HepG2 (cell line): ENCODE measurements around the gene ATG16L2. TPM values are rescaled to one million over a fixed set of nuclear protein-coding genes. Genes with fewer than 3 reads are reported as not detected.

Source experiments
- ATAC-seq: fragments of 200-7000 bp; cut with Tn5 transposase; 3 replicates; pipeline ENCODE4 v1.9.1; 2020; ENCODE audit warnings: mild to moderate bottlenecking, moderate library complexity
- BruUV-seq: library from RNA; stranded (reverse); fragments of 400-500 nt; replicated peaks from 2 replicates; lab custom pipeline; 2021; lab: Mats Ljungman, UMichigan
- CTCF ChIA-PET: fragments of 300-600 bp; formaldehyde crosslinking; extraction: SDS; loops from one replicate; lab custom pipeline; 2021; ENCODE audit warnings: low total read pairs, inconsistent platforms, low intra/inter-chr PET ratio; lab: Yijun Ruan, JAX
- POLR2A ChIA-PET: fragments of 350-600 bp; sonication (Branson Sonifier 250); formaldehyde crosslinking; loops from one replicate; lab custom pipeline; 2020; ENCODE audit warnings: antibody characterized with exemption, inconsistent platforms; lab: Yijun Ruan, JAX
- DNase-seq: peaks from one replicate; pipeline ENCODE4 v3.0.0-alpha.2; 2015; ENCODE audit warnings: low spot score
- FAIRE-seq: peaks from 3 replicates; lab custom pipeline; 2011; peaks lifted over from hg19 to GRCh38; lab: Jason Lieb, UNC
- H2AFZ ChIP-seq: one replicate; pipeline ENCODE4 v1.6.1; 2011; ENCODE audit warnings: low read length, inconsistent platforms
- H3K27ac ChIP-seq: fragments of 300-600 bp; 3 replicates; pipeline ENCODE4 v1.8.0; 2011; ENCODE audit warnings: mixed run types, mild to moderate bottlenecking, mixed read lengths, low read length, inconsistent platforms; ENCODE audit not compliant: insufficient read depth; ENCODE audit errors: extremely low read length
- H3K27me3 ChIP-seq, 2 experiments: fragments of 200-600 bp in 1 of 2; 2 replicates in 1 of 2; 3 replicates in 1 of 2; pipeline versions ENCODE4 v1.6.0 to v1.8.0; 2011; ENCODE audit warnings: low read length in 2 of 2, mild to moderate bottlenecking in 2 of 2, moderate library complexity in 2 of 2, inconsistent platforms in 1 of 2; ENCODE audit not compliant: insufficient read depth in 2 of 2, control insufficient read depth in 1 of 2
- H3K36me3 ChIP-seq, 2 experiments: fragments of 200-600 bp in 1 of 2; replicated peaks in 1 of 2; 2 replicates in 1 of 2; 3 replicates in 1 of 2; pipeline versions ENCODE4 v1.5.1 to v1.8.0; 2011; ENCODE audit warnings: low read length in 2 of 2, inconsistent platforms in 1 of 2; ENCODE audit not compliant: insufficient read depth in 2 of 2, control insufficient read depth in 1 of 2
- H3K4me1 ChIP-seq: 2 replicates; pipeline ENCODE4 v1.5.1; 2012; ENCODE audit warnings: low read length, inconsistent platforms; ENCODE audit not compliant: insufficient read depth
- H3K4me2 ChIP-seq: 2 replicates; pipeline ENCODE4 v1.6.0; 2011; ENCODE audit warnings: low read depth, low read length, inconsistent platforms
- H3K4me3 ChIP-seq, 3 experiments: fragments of 200-600 bp in 1 of 3; sonication (generic), shearing (Covaris generic) in 1 of 3; replicated peaks in 1 of 3; 2 replicates each; pipeline ENCODE4 v1.5.1; 2011 to 2016; ENCODE audit warnings: low read length in 3 of 3, inconsistent platforms in 2 of 3, low read depth in 2 of 3, mild to moderate bottlenecking in 2 of 3, control low read depth in 1 of 3, mixed read lengths in 1 of 3; ENCODE audit not compliant: insufficient read depth in 1 of 3
- H3K79me2 ChIP-seq: one replicate; pipeline ENCODE4 v1.6.1; 2011; ENCODE audit warnings: low read length, inconsistent platforms; ENCODE audit not compliant: insufficient read depth
- H3K9ac ChIP-seq: 2 replicates; pipeline ENCODE4 v1.6.0; 2011; ENCODE audit warnings: mild to moderate bottlenecking, low read depth, low read length, inconsistent platforms; ENCODE audit not compliant: insufficient read depth
- H3K9me3 ChIP-seq: 2 replicates; pipeline ENCODE4 v1.5.1; 2012; ENCODE audit warnings: mild to moderate bottlenecking, low read length
- H4K20me1 ChIP-seq: 2 replicates; pipeline ENCODE4 v1.6.0; 2011; ENCODE audit warnings: inconsistent platforms, mild to moderate bottlenecking, low read length, moderate library complexity; ENCODE audit not compliant: insufficient read depth
- AGO2 ChIP-seq: fragments of 200-400 bp; formaldehyde crosslinking; optimal IDR thresholded peaks from 2 replicates; pipeline ENCODE3; 2017; ENCODE audit warnings: mild to moderate bottlenecking, low read depth, low read length, moderate library complexity
- ZNF101 ChIP-seq: sonication (generic); formaldehyde crosslinking; IDR thresholded peaks from 2 replicates; pipeline ENCODE4 v1.4.0; 2020; ENCODE audit warnings: mild to moderate bottlenecking, low read depth, missing genetic modification reagents, borderline replicate concordance
- ZNF598 ChIP-seq: sonication (generic); formaldehyde crosslinking; IDR thresholded peaks from 2 replicates; pipeline ENCODE4 v1.5.1; 2020; ENCODE audit warnings: mild to moderate bottlenecking, missing genetic modification reagents, borderline replicate concordance
- ZNF782 ChIP-seq: sonication (generic); formaldehyde crosslinking; IDR thresholded peaks from 2 replicates; pipeline ENCODE4 v1.4.0; 2020; ENCODE audit warnings: missing genetic modification reagents, mild to moderate bottlenecking, borderline replicate concordance
- WGBS: methylation state at CpG from one replicate; pipeline ENCODE4 v1.1.6; 2017; ENCODE audit warnings: low lambda C conversion rate; 5-methylcytosine and 5-hydroxymethylcytosine counted together
- in situ Hi-C: cut with HindIII; loops from 2 replicates; pipeline ENCODE4 v1.10.0; 2017; ENCODE audit warnings: low pct_unique_long_range_greater_than_20kb; ENCODE audit not compliant: extremely low pct_ligation_motif_present
- intact Hi-C: fragments of 100-400 bp; cut with micrococcal nuclease; formaldehyde crosslinking; loops from one replicate; pipeline ENCODE4 v1.10.0; 2022; ENCODE audit not compliant: unreplicated experiment
- polyA plus RNA-seq, 8 experiments: library from polyadenylated mRNA; depleted of rRNA in 3 of 8; stranded (reverse) in 7 of 8; unstranded in 1 of 8; fragments of >200 nt; fragmentation: Illumina TruSeq in 4 of 8; extraction: Trizol in 4 of 8; gene quantifications; 2 replicates each; pipeline versions ENCODE4 v1.2.1 to v1.2.3, GENCODE V29; 2011 to 2016; ENCODE audit warnings: low read depth in 4 of 8, missing spikeins in 1 of 8, mixed read lengths in 1 of 8; ENCODE audit not compliant: insufficient read depth in 1 of 8
- total RNA-seq, 5 experiments: library from RNA; depleted of rRNA; stranded (reverse); fragments of >200 nt; fragmentation: Illumina TruSeq; extraction: Trizol; gene quantifications; 2 replicates each; pipeline ENCODE4 v1.2.3, GENCODE V29; 2016; ENCODE audit warnings: low read depth in 1 of 5
- TF ChIP-seq, protein P1 (sequence below): sonication (generic); formaldehyde crosslinking; IDR thresholded peaks from 2 replicates; pipeline ENCODE4 v1.5.1; 2020; ENCODE audit warnings: mild to moderate bottlenecking, missing genetic modification reagents, moderate library complexity

The ATG16L2 gene
- total and polyA plus RNA-seq, 2 of the 13 experiments (the other 11 are each of a cell fraction or from before 2014, with no cell fraction given), result 6.2 to 14.8 TPM

DNA sequence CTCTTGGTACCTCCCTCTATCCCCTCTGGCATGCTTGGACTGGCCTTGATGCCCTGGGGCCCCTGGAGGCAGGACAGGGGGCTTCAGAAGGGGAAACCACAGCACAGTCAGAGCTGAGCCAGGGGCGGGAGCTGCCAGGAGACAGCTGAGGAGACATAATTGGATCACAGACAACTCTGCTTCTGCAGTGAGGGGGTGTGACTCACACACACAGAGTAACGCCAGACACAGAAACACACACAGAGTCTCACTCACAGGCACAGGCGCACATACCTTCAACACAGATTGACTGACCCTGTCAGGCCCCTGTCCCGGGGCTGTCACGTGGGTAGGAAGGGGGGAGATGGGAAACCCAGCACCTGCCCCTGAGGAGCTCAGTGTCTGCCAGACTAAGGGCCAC is 40.9 kb upstream of the ATG16L2 start:
- no TSS peak for BruUV-seq
- Histone ChIP-seq H3K9ac (no peak overlapping the region), H4K20me1 (peaks cover 10% of the 10 kb centered on the region; the same call in 1 of the 2 replicates), H3K4me3 (no peak overlapping the region), H3K27ac (no peak overlapping the region), H3K27me3 (no peaks in the 10 kb centered on the region), H3K4me2 (no peak overlapping the region), H3K4me1 (peaks cover 83% of the 10 kb centered on the region), H3K9me3 (no peaks in the 10 kb centered on the region), H3K79me2 (peaks cover 59% of the 10 kb centered on the region), H3K36me3 (peaks cover 2 to 33% of the 10 kb centered on the region in 2 experiments), H2AFZ (no peak overlapping the region)
- ATAC-seq, result no peak
- ChIA-PET CTCF (no interaction called here), POLR2A (interaction anchor here (1.4 to 10.0 kb wide), 2 partner anchors 9 to 20 kb away, joined by 3 to 103 read pairs; partner anchors contain the start of gene STARD10)
- 90% methylated on average over 3 of the region's 5 CpGs for WGBS
- intact Hi-C loops, result no loop called here
- TF ChIP-seq ZNF101 (no peak), AGO2 (peak; percentile 34)
- in situ Hi-C loops, result no loop called here
- DNase-seq, result no peak
- no peak for FAIRE-seq

DNA sequence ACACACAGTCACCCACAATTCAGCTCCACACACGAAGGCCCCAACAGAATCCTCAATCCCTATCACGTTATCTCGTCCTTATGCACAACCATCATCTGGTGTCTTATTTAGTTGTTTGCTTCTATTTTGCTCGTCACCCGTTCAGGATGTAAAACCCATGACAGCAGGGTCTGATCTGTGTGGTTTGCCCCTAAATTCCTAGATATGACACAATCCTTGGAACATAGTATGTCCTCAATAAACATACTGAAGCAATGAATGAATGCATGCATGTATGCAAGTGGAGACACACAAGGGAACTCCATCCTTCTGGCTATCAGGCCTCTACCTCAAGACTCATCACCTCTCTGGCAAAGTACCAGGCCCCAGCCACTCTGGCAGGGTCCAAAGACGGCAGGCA is 40.5 kb upstream of the ATG16L2 start:
- in situ Hi-C loops, result no loop called here
- no TSS peak for BruUV-seq

More for the DNA sequence above, 40.5 kb upstream of the ATG16L2 start:
- DNase-seq, result no peak
- Histone ChIP-seq H3K4me3 (no peak overlapping the region), H3K9ac (no peak overlapping the region), H2AFZ (no peak overlapping the region), H3K36me3 (peaks cover 2 to 33% of the 10 kb centered on the region in 2 experiments), H3K79me2 (peaks cover 57% of the 10 kb centered on the region), H3K4me2 (no peak overlapping the region), H3K27me3 (no peaks in the 10 kb centered on the region), H3K27ac (no peak overlapping the region), H3K4me1 (peaks cover 83% of the 10 kb centered on the region), H3K9me3 (no peaks in the 10 kb centered on the region), H4K20me1 (peaks cover 10% of the 10 kb centered on the region; the same call in 1 of the 2 replicates)
- WGBS, result 98% methylated on average over 6 of the region's 6 CpGs
- no peak for FAIRE-seq
- ChIA-PET POLR2A (interaction anchor here (10.0 kb wide), 1 partner anchor 20 kb away, joined by 103 read pairs; the partner anchor contains the start of gene STARD10), CTCF (no interaction called here)
- TF ChIP-seq, protein P1, sequence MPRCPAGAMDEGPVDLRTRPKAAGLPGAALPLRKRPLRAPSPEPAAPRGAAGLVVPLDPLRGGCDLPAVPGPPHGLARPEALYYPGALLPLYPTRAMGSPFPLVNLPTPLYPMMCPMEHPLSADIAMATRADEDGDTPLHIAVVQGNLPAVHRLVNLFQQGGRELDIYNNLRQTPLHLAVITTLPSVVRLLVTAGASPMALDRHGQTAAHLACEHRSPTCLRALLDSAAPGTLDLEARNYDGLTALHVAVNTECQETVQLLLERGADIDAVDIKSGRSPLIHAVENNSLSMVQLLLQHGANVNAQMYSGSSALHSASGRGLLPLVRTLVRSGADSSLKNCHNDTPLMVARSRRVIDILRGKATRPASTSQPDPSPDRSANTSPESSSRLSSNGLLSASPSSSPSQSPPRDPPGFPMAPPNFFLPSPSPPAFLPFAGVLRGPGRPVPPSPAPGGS (CRISPR knock-in tag), result 0 out of 2 replicates have a peak, but pooled peaks have one; percentile 28
- no peak for TF ChIP-seq ZNF782 (CRISPR knock-in tag)
- TF ChIP-seq ZNF598, result 0 out of 2 replicates have a peak, but pooled peaks have one; percentile 32
- intact Hi-C loops, result no loop called here
- no peak for ATAC-seq
